ENCODE data around the gene AGAP2. TPM values are rescaled to one million over a fixed set of nuclear protein-coding genes. Genes with fewer than 3 reads are reported as not detected.
"Not testable (repeated sequence)": the region's sequence is repeated elsewhere in the genome, so short reads cannot be mapped to it uniquely, and the experiment has no call there.

AGAP2 gene
- total RNA-seq, 1 experiment from 2014 or later = 0.40 TPM

GRCh38 chr12:57679697-57680096, 58.8 kb downstream of the AGAP2 start:
- BruUV-seq (replicated peaks) = no TSS peak
- Histone ChIP-seq H3K27me3 (ENCODE audit: low read length) (peaks cover 6% of the 10 kb centered on the region; the same call in 1 of the 2 replicates), H4K20me1 (ENCODE audit: low read length) (no peaks in the 10 kb centered on the region), H3K27ac (ENCODE audit: low read length) (no peak overlapping the region), H2AFZ (ENCODE audit: low read length) (no peak overlapping the region), H3K9ac (ENCODE audit: low read length) (no peak overlapping the region), H3K4me3 (ENCODE audit: low read length) (no peak overlapping the region), H3K36me3 (ENCODE audit: low read depth, low read length) (no peaks in the 10 kb centered on the region), H3K4me1 (ENCODE audit: insufficient read depth, low read length) (no peaks in the 10 kb centered on the region), H3F3A (ENCODE audit: low read length, unreplicated experiment) (no peaks in the 10 kb centered on the region), H3K9me3 (ENCODE audit: low read length) (no peaks in the 10 kb centered on the region), H3K79me2 (ENCODE audit: low read length) (no peaks in the 10 kb centered on the region), H3K4me2 (ENCODE audit: low read length) (no peak overlapping the region), H3K9me2 (replicated peaks; ENCODE audit: low read length) (no peaks in the 10 kb centered on the region)
- no peak for DNase-seq
- ChIA-PET CTCF (no interaction called here), POLR2A (ENCODE audit: unreplicated experiment) (no interaction called here)
- TF ChIP-seq EZH2 (IDR thresholded peaks at IDR 0.05; ENCODE audit: low read length, unreplicated experiment) (no peak), CTCF (conservative IDR thresholded peaks at IDR 0.05; ENCODE audit: low read depth, low read length) (no peak), EZH2phosphoT487 (IDR thresholded peaks at IDR 0.05; ENCODE audit: borderline replicate concordance, low read length) (no peak)
- intact Hi-C loops (cut with micrococcal nuclease) = no loop called here
- ATAC-seq = no peak

GRCh38 chr12:57677947-57678346, 60.6 kb downstream of the AGAP2 start:
- H3K4me3 ChIP-seq (ENCODE audit: low read length); DNase-seq; BruUV-seq (replicated peaks); H4K20me1 ChIP-seq (ENCODE audit: low read length); H3K4me1 ChIP-seq (ENCODE audit: insufficient read depth, low read length); H3K9ac ChIP-seq (ENCODE audit: low read length); POLR2A ChIA-PET (ENCODE audit: unreplicated experiment); H3K9me2 ChIP-seq (replicated peaks; ENCODE audit: low read length); H3K9me3 ChIP-seq (ENCODE audit: low read length); H3F3A ChIP-seq (ENCODE audit: low read length, unreplicated experiment); H3K27me3 ChIP-seq (ENCODE audit: low read length); H3K4me2 ChIP-seq (ENCODE audit: low read length); H3K36me3 ChIP-seq (ENCODE audit: low read depth, low read length); ATAC-seq; H2AFZ ChIP-seq (ENCODE audit: low read length); intact Hi-C loops (cut with micrococcal nuclease); H3K27ac ChIP-seq (ENCODE audit: low read length); H3K79me2 ChIP-seq (ENCODE audit: low read length): not testable (repeated sequence)
- CTCF ChIA-PET = interaction anchor here (1.0 kb wide), 1 partner anchor 14 kb away, joined by 3 read pairs; no protein-coding TSS in a partner anchor

GRCh38 chr12:57674691-57675090, 63.9 kb downstream of the AGAP2 start:
- H3K36me3 ChIP-seq (ENCODE audit: low read depth, low read length) = no peaks in the 10 kb centered on the region
- DNase-seq = no peak
- H3K9me3 ChIP-seq (ENCODE audit: low read length) = no peaks in the 10 kb centered on the region
- no peak for ATAC-seq
- H3K27ac ChIP-seq (ENCODE audit: low read length) = no peak overlapping the region
- no peaks in the 10 kb centered on the region for H4K20me1 ChIP-seq (ENCODE audit: low read length)
- H3K9me2 ChIP-seq (replicated peaks; ENCODE audit: low read length) = no peaks in the 10 kb centered on the region
- H3K4me2 ChIP-seq (ENCODE audit: low read length) = no peak overlapping the region
- no TSS peak for BruUV-seq (replicated peaks)
- H3K79me2 ChIP-seq (ENCODE audit: low read length) = no peaks in the 10 kb centered on the region
- ChIA-PET CTCF (no interaction called here), POLR2A (ENCODE audit: unreplicated experiment) (no interaction called here)
- no peaks in the 10 kb centered on the region for H3K4me1 ChIP-seq (ENCODE audit: insufficient read depth, low read length)
- no peak overlapping the region for H3K9ac ChIP-seq (ENCODE audit: low read length)
- no peak for TF ChIP-seq CTCF (conservative IDR thresholded peaks at IDR 0.05; ENCODE audit: low read depth, low read length)
- no peak for TF ChIP-seq EZH2phosphoT487 (IDR thresholded peaks at IDR 0.05; ENCODE audit: borderline replicate concordance, low read length)
- no peak for TF ChIP-seq EZH2 (IDR thresholded peaks at IDR 0.05; ENCODE audit: low read length, unreplicated experiment)
- no peak overlapping the region for H3K4me3 ChIP-seq (ENCODE audit: low read length)
- H2AFZ ChIP-seq (ENCODE audit: low read length) = no peak overlapping the region
- H3F3A ChIP-seq (ENCODE audit: low read length, unreplicated experiment) = no peaks in the 10 kb centered on the region
- no peaks in the 10 kb centered on the region; the same call in 1 of the 2 replicates for H3K27me3 ChIP-seq (ENCODE audit: low read length)
- intact Hi-C loops (cut with micrococcal nuclease) = no loop called here

Small RNA genes lying within 50 kb of the gene (microRNA-seq; reads per million reads assigned to microRNA genes)
- gene MIR6759 (ENCODE audit: unreplicated experiment) = not detected

Other genes starting within 250 kb of the AGAP2 start
- 27.4 and 33.1 TPM in 2 replicates for gene DDIT3, start 218.2 kb downstream of the AGAP2 start, total RNA-seq (2014; rRNA removed)
- gene MBD6, start 215.9 kb downstream of the AGAP2 start, total RNA-seq (2014; rRNA removed) = 13.1 and 13.2 TPM in 2 replicates
- gene DCTN2, start 191.6 kb downstream of the AGAP2 start, total RNA-seq (2014; rRNA removed) = 88.5 and 96.4 TPM in 2 replicates
- gene KIF5A, start 188.7 kb downstream of the AGAP2 start, total RNA-seq (2014; rRNA removed) = not detected in 2 replicates
- gene PIP4K2C, start 147.6 kb downstream of the AGAP2 start, total RNA-seq (2014; rRNA removed) = 83.6 and 88.6 TPM in 2 replicates
- 11.9 and 15.9 TPM in 2 replicates for gene DTX3, start 133.9 kb downstream of the AGAP2 start, total RNA-seq (2014; rRNA removed)
- gene ARHGEF25, start 127.3 kb downstream of the AGAP2 start, total RNA-seq (2014; rRNA removed) = 10.0 and 18.1 TPM in 2 replicates
- 39.0 and 42.3 TPM in 2 replicates for gene B4GALNT1, start 105.5 kb downstream of the AGAP2 start, total RNA-seq (2014; rRNA removed)
- gene OS9, start 44.6 kb downstream of the AGAP2 start, total RNA-seq (2014; rRNA removed) = 145 and 223 TPM in 2 replicates
- gene TSPAN31, start 6.3 kb upstream of the AGAP2 start, total RNA-seq (2014; rRNA removed) = 18.9 and 20.3 TPM in 2 replicates
- gene CDK4, start 13.6 kb upstream of the AGAP2 start, total RNA-seq (2014; rRNA removed) = 212 and 229 TPM in 2 replicates
- gene MARCHF9, start 16.4 kb upstream of the AGAP2 start, total RNA-seq (2014; rRNA removed) = 9.3 and 13.4 TPM in 2 replicates
- gene CYP27B1, start 28.3 kb upstream of the AGAP2 start, total RNA-seq (2014; rRNA removed) = 8.1 and 8.6 TPM in 2 replicates
- gene METTL1, start 33.4 kb upstream of the AGAP2 start, total RNA-seq (2014; rRNA removed) = 25.2 and 29.8 TPM in 2 replicates
- 5.4 and 9.3 TPM in 2 replicates for gene EEF1AKMT3, start 33.9 kb upstream of the AGAP2 start, total RNA-seq (2014; rRNA removed)
- 55.8 and 63.0 TPM in 2 replicates for gene TSFM, start 44.0 kb upstream of the AGAP2 start, total RNA-seq (2014; rRNA removed)
- gene AVIL, start 80.0 kb upstream of the AGAP2 start, total RNA-seq (2014; rRNA removed) = 2.3 TPM in 1 of 2 replicates, not detected in the other
- gene CTDSP2, start 108.0 kb upstream of the AGAP2 start, total RNA-seq (2014; rRNA removed) = 37.4 and 39.4 TPM in 2 replicates
- 14.7 and 19.4 TPM in 2 replicates for gene ATP23, start 202.8 kb upstream of the AGAP2 start, total RNA-seq (2014; rRNA removed)

Measured in PC-3 (cell line).